RKO (cell line): ENCODE data around the gene GPR162.
A peak's percentile ranks its signal among the peaks of the same experiment; 100 is the strongest.

Experiments used
- DNase-seq: peaks from one replicate; pipeline ENCODE4 v3.0.0-alpha.2; 2016; ENCODE audit warnings: low spot score

GPR162 gene, protein sequence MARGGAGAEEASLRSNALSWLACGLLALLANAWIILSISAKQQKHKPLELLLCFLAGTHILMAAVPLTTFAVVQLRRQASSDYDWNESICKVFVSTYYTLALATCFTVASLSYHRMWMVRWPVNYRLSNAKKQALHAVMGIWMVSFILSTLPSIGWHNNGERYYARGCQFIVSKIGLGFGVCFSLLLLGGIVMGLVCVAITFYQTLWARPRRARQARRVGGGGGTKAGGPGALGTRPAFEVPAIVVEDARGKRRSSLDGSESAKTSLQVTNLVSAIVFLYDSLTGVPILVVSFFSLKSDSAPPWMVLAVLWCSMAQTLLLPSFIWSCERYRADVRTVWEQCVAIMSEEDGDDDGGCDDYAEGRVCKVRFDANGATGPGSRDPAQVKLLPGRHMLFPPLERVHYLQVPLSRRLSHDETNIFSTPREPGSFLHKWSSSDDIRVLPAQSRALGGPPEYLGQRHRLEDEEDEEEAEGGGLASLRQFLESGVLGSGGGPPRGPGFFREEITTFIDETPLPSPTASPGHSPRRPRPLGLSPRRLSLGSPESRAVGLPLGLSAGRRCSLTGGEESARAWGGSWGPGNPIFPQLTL

DNA sequence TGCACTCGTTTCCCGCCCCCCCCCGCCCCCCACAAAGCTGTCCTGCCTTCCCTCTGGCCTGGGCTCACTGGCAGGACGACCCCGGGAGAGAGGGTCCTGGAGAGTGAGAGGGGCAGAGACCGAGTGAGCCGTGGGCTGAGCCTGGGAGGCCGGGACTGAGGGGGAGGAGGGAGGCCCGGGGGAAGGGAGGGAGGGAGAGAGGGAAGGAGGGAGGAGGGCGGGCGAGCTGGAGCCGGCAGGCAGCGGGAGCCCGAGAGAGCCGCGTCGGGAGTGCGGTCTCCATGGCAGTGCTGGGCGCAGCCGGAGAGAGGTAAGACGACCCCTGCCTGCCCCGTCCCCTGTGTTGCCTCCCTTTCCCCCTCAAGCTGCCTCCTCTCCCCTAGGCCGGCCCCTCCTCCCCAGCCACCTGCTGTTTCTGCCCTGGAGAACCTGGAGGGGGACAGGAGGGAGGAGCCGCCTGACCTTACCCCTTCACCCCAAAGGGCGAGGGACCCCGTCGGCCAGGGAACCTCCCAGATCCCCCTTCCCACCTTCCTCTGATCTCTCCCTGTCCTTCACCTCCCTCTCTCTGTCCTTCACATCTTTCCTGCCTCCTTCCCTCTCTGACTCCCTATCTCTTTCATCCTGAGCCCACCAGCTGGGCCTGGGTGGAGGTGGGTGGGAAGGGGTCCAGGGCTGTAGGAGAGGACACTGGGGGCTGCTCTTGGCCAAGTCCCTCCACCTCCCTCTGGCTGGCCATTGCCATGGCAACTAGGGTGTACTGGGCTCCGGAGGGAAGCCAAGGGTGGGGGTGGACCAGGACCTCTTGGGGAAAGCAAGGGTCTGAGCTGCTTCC is at the start of gene GPR162:
GPR162 (plus strand) TSS at position 231 of the 835 bp plus-strand sequence. CDS start 2,078 bp downstream, outside the sequence.
- no peak for DNase-seq

DNA sequence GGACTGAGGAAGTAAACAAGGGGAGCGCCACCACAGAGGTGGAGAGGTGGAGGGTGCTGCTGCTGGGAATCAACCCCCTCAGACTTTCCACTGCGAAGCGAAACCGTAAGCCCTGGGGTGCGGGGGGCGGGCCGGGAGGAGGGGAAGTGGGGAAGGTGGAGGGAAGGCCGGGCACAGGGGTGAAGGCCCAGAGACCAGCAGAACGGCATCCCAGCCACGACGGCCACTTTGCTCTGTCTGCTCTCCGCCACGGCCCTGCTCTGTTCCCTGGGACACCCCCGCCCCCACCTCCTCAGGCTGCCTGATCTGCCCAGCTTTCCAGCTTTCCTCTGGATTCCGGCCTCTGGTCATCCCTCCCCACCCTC is 49.3 kb upstream of the GPR162 start, which contains the start of gene LAG3:
LAG3 (plus strand) TSS at position 190 of the 365 bp plus-strand sequence. CDS start 333 bp downstream, outside the sequence.
- no peak for DNase-seq

DNA sequence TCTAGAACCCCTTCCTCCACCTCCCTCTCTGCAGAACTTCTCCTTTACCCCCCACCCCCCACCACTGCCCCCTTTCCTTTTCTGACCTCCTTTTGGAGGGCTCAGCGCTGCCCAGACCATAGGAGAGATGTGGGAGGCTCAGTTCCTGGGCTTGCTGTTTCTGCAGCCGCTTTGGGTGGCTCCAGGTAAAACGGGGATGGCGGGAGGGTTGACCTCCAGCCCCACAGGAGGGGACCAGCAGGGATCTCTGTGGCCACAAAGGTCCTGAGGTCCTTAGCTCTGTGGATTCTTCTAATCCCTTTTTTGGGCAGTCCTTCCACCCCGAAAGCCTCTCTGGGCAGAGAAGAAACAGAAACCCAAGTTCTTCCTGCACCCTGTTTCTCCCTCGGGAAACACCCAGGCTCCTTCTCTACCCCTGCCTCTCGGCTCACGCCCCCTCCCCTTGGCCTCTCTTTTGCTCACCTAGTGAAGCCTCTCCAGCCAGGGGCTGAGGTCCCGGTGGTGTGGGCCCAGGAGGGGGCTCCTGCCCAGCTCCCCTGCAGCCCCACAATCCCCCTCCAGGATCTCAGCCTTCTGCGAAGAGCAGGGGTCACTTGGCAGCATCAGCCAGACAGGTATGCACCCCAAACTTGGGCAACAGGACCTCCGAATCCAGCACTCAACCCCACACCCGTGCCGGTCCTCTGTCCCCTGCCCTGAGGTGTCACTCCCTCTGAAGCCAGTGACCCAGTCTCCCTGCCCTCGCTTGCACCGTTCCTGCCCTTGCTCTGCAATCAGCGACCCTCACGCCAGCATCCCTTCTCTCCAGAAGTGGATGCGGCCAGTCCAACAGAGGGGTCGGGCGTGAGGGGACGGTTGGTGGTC is 48.7 kb upstream of the GPR162 start:
- DNase-seq, result no peak

DNA sequence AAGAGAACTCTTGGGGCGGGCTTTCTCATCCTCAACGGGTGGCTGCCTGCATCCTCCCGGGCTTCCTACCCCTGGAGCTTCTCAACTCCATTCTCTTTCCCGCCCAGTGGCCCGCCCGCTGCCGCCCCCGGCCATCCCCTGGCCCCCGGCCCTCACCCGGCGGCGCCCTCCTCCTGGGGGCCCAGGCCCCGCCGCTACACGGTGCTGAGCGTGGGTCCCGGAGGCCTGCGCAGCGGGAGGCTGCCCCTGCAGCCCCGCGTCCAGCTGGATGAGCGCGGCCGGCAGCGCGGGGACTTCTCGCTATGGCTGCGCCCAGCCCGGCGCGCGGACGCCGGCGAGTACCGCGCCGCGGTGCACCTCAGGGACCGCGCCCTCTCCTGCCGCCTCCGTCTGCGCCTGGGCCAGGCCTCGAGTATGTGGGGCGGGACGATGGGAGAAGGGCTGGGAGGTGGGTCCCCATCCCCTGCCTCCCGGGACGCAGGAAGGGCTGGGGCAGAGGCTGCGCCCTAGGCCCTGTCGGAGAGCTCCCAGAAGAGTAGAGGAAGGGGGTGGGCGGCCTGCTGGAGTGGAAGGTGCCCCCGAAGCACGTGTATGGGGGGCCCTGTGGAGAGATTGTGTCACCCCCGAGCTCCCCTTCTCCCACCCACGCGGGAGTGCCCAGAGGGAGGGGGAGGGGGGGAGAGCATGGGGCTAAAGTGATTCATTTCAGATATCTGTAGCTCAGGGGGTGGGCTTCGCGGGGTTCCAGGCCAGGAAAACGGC is 47.9 kb upstream of the GPR162 start:
- DNase-seq, result no peak

DNA sequence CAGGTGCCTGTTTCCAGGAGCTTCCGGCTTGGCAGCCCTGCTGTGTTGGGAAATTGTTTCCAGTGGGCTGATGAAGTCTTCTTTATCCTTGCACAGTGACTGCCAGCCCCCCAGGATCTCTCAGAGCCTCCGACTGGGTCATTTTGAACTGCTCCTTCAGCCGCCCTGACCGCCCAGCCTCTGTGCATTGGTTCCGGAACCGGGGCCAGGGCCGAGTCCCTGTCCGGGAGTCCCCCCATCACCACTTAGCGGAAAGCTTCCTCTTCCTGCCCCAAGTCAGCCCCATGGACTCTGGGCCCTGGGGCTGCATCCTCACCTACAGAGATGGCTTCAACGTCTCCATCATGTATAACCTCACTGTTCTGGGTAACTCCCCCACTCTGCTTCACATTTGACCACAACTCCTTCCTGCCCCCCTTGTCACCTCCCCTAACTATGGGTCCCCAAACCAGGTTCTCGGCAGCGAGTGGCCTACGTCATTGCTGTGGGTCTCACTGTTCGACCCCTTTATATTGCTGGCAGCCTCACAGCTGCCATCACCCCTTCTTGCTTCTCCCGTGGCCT is 47.0 kb upstream of the GPR162 start:
- no peak for DNase-seq

DNA sequence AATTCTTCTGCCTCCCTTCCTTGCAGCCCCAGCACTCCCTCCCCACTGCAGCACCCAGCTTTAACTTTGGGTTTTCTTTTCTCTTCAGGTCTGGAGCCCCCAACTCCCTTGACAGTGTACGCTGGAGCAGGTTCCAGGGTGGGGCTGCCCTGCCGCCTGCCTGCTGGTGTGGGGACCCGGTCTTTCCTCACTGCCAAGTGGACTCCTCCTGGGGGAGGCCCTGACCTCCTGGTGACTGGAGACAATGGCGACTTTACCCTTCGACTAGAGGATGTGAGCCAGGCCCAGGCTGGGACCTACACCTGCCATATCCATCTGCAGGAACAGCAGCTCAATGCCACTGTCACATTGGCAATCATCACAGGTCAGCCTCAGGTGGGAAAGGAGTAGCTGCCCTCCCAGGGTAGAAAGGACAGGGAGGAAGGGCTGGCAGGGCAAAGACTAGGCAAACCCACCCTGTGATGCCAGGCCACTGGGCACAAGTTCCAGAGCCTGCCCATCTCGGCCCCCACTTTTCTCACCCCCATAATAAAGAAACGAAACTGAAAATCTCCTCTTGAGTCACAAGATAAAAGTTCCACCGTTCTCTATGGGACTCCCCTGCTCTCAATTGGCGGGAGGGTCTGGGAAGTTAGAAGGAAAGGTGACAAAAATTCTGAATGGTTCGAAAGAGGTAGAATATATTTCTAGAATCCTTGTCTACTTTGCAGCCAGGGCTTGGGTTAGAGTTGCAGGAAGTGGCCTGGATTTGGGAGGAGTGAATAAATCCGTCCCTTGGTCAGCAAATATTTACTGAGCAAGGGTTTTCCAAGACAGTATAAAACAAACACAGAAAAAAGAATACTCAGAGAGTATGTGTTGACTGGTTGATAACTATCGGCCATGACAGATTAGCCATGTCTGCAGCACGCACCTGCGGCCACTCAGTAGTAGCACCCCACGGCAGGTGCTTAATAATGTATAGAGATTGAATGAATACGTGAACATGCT is 46.1 kb upstream of the GPR162 start:
- DNase-seq, result no peak

DNA sequence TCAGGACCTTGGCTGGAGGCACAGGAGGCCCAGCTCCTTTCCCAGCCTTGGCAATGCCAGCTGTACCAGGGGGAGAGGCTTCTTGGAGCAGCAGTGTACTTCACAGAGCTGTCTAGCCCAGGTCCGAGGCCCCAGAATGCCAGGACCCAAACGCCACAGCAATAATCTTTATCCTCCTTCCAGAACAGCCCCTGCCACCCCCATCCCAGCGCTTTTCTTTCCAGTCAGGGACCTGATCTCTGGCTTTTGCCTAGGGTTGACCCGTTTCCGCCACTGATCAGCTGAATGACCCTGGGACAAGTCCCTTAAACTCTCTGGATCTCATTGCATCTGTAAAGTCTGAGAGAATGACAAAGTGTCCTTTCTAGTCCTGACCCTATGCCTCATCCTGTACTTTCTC is 44.2 kb upstream of the GPR162 start:
- DNase-seq, result no peak

DNA sequence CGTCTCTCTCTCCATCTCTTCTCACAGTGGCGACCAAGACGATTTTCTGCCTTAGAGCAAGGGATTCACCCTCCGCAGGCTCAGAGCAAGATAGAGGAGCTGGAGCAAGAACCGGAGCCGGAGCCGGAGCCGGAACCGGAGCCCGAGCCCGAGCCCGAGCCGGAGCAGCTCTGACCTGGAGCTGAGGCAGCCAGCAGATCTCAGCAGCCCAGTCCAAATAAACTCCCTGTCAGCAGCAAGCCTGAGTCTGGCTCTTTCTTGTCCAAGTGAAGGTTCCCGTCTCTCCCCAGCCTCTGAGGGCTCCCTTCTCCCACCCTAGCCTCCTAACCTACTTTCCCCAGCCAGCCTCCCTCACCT is 43.4 kb upstream of the GPR162 start:
- no peak for DNase-seq

DNA sequence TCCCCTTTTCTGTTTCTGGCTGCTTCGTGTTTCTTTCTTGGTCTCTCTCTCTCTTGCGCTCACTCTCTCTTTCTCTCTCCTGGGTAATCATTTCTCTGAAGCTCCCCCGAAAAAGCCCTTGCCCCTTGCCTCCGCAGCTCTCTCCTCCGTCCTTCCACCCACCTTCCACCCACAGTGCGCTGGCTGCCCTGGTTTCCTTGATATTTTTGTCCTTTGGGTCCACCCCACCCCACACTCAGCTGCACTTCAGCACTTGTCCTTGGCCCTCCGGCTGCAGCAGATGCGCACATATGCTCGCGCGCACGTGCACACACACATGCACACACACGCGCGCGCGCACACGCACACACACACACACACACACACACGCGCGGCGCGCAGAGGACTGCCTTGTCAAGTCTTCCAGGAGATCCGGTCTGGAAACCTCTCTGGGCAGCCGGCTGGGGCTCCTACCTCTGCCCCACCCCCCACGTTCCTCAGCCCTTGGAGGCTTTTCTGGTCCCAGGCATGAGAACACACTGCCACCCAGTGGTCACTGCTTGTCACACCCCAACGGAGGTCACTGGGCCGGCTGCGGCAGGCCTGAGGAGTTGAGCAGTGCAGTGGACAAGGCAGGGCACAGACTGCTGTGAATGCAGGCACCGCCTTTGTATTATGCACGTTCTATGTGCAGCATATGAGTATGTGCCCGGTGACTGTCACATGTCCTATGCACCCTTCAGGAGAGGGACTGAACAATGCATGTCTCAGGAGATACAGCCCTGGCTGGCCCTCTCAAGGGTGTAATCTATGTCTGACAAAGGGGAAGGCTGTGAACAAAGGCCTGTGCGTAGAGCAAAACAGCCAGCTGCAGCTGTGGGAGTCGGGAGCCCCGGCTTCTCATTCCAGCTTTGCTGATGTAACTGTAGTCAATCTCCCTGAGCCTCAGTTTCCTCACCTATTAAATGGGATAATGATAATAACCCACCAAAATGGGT is 42.8 kb upstream of the GPR162 start:
- DNase-seq, result peak; percentile 90

DNA sequence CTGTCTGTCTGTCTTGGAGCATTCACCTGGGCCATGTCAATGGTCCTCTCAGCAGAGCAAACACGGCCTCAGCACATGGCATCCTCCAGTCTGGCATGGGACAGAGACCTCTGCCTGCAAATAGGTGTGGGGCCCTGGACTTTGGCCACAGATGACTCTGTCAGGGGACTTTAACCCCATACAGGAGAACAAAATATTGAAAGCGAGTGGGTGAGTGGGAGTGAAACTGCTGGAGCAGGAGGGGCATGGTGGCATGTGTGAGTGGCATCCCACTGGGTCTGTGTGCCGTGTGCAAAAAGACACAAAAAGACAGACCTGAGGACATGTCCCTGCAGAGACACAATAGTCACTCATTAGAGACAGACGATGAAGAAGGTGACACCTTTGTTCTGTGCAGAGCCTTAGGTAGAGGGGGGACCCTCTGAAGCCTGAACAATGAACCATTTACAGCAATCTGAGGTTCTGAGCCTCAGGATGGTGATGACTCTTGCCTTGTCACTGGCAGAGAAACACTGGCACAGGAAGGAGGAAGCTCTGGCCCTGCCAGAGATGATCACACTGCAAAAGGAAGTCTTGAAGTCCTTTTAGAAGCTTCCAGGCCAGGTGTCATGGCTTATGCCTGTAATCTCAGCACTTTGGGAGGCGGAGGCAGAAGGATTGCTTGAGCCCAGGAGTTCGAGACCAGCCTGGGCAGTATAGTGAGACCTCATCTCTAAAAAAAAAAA is 41.8 kb upstream of the GPR162 start:
- DNase-seq, result no peak

DNA sequence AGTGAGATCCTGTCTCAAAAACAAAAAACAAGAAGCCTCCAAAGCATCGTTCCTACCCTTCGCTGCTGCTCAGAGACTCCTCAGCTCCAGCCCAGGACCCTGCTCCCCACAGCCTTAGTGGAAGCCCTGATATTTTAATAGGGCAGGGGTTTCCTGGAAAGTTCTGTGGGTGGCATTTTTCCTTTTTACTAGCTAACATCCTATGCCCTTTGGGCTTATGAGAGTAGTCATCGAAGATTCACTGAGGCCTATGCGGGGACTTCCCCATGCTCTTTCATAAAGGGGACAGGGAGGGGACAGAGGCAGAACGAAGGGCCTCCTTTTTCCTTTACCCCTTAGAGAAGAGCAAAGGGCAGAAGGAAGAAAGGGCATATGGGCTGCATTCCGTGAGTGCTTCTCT is 41.0 kb upstream of the GPR162 start:
- DNase-seq, result no peak

DNA sequence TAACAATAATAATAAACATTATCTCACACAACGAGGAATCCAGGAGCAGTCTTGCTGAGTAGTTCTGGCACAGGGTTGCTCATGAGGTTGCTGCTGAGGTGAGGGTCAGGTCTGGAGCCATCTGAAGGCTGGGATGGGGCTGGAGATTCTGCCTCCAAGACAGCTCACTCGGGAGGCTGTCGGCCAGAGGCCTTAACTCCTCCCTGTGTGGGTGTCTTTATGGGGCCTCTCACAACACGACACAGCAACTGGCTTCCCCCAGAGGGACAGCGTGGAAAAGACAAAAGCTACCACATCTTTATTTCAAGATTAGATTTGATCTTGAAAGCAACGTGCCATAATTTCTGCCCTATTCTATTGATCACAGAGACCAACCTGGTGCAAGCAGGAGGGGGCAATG is 39.5 kb upstream of the GPR162 start:
- no peak for DNase-seq

DNA sequence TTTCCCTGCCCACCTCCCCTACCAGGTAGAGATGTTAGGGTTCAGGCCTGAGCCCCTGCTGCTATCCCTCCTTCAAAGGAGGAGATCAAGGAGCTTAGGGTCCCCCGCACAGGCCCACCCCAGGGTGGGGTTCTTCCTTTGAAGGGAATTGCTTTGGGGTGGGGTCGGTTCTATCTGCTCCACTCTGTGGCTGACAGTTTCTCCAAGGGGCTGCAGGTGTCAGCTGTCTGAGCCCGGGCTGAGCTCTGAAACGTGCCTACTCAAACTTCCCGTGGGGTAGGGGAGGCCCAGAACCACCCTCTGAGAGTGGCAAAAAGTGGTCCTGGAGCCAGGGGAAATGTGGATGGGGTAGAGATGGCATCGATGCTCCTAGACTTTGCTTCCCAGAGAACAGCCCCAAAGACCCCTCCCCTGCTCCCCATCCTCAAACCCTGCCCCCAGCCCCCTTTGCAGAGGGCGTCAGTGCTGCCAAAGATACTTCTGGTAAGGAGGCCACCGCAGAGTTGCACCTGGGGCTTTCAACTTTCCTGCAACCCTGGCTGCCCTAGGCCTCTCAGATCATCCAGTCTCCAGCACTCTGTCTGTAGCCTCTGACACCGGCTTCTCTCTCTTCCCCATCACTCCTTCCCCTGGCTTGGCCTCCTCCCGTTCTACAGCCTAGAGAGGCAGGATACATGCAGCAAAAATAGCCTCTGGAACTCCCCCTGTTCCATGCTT is 38.6 kb upstream of the GPR162 start:
- no peak for DNase-seq

DNA sequence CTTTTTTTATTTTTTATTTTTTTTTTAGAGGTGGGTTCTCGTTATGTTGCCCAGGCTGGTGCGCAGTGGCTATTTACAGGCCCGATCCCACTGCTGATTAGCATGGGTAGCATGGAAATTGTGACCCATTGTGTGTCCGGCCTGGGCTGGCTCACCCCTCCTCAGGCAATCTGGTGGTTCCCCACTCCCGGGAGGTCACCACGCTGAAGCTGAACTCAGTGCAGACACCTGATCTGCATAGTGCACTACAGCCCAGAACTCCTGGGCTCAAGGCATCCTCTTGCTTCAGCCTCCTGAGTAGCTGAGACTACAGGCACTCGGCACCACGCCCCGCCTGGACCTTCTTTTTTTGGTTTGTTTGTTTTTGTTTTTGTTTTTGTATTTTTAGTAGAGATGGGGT is 37.8 kb upstream of the GPR162 start:
- no peak for DNase-seq

DNA sequence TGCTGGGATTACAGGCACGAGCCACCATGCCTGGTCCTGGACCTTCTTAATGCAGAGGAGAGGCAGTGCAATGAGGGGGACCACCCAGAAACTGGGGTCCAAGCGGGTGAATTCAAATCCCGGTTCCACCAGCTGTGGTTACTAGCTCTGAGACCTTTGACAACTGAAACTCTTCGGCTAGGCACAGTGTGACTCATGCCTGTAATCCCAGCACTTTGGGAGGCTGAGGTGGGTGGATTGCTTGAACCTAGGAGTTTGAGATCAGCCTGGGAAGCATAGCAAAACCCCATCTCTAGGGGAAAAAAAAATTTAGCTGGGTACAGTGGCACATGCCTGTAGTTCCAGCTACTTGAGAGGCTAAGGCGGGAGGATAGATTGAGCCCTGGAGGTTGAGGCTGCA is 37.3 kb upstream of the GPR162 start:
- DNase-seq, result no peak

DNA sequence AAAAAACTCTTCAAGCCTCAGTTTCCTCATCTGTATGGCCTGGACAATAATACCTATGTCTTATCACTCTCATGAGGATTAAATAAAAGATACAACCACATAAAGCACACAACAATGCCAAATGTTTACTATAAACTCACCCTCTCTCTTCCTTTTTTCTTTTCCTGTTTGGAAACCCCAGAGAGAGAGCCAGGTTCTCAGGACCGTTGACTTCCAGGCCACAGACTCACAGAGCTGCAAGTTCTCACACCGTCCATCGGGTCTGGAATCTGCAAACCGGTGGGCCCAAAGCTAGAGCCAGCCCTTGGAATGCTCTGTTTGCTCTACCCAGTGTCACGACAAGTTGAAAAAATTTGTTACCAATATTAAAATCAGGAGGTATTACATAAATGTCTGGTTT is 36.9 kb upstream of the GPR162 start:
- no peak for DNase-seq
